ENCODE data around the gene CXCR6. TPM values are rescaled to one million over a fixed set of nuclear protein-coding genes. Genes with fewer than 3 reads are reported as not detected.

Gene CXCR6
- total and polyA plus RNA-seq, 2 of the 13 experiments (the other 11 are each of a cell fraction or from before 2014, with no cell fraction given): not detected

DNA sequence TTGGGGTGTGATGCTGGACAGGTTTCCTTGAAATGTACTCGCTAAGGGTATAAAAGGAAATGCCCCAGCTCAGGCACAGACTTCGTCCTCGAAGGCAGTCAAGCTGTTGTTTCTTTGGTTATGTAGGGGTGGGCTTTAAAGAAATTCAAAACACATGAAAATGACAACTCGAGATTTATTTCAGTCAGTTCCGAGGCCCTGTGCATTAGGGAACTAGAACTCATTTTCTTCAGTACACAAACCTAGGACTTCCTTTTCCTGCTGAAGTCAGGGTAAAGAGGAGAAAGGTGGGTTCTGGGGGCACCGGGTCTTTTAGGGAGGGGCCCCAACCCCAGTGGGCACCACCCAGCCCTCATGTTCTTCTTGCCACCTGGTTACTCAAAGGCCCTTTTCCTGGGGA, 49.2 kb upstream of the CXCR6 start:
- TF ChIP-seq SRSF1 (optimal IDR thresholded peaks at IDR 0.05; ENCODE audit: low read depth, low read length): no peak
- POLR2A ChIA-PET: no interaction called here
- H3K4me3 ChIP-seq (replicated peaks in 1 of 3; ENCODE audit: insufficient read depth in 1 of 3, low read depth in 2 of 3, low read length in 3 of 3): no peak overlapping the region
- H2AFZ ChIP-seq (ENCODE audit: low read length): no peak overlapping the region
- H3K9ac ChIP-seq (ENCODE audit: insufficient read depth, low read depth, low read length): no peak overlapping the region
- no TSS peak for BruUV-seq (replicated peaks)
- H3K27ac ChIP-seq (ENCODE audit: extremely low read length, insufficient read depth, low read length): no peak overlapping the region
- ATAC-seq: no peak
- no peak for DNase-seq (ENCODE audit: low spot score)
- CTCF ChIA-PET (ENCODE audit: low intra/inter-chr PET ratio, low total read pairs): no interaction called here
- no peaks in the 10 kb centered on the region for H3K36me3 ChIP-seq (replicated peaks in 1 of 2; ENCODE audit: control insufficient read depth in 1 of 2, insufficient read depth in 2 of 2, low read length in 2 of 2)
- FAIRE-seq: no peak
- intact Hi-C loops (cut with micrococcal nuclease; ENCODE audit: unreplicated experiment): no loop called here
- no peaks in the 10 kb centered on the region for H4K20me1 ChIP-seq (ENCODE audit: insufficient read depth, low read length)
- H3K4me2 ChIP-seq (ENCODE audit: low read depth, low read length): no peak overlapping the region
- no peaks in the 10 kb centered on the region for H3K4me1 ChIP-seq (ENCODE audit: insufficient read depth, low read length)
- in situ Hi-C loops (cut with HindIII; ENCODE audit: extremely low pct_ligation_motif_present, low pct_unique_long_range_greater_than_20kb): no loop called here
- 8% methylated on average over 6 of the region's 6 CpGs for WGBS (ENCODE audit: low lambda C conversion rate)
- H3K9me3 ChIP-seq (ENCODE audit: low read length): no peaks in the 10 kb centered on the region
- H3K79me2 ChIP-seq (ENCODE audit: insufficient read depth, low read length): no peaks in the 10 kb centered on the region
- H3K27me3 ChIP-seq (ENCODE audit: control insufficient read depth in 1 of 2, insufficient read depth in 2 of 2, low read length in 2 of 2): peaks cover 0 to 4% of the 10 kb centered on the region in 2 experiments; a peak in 2 of 5 replicates

DNA sequence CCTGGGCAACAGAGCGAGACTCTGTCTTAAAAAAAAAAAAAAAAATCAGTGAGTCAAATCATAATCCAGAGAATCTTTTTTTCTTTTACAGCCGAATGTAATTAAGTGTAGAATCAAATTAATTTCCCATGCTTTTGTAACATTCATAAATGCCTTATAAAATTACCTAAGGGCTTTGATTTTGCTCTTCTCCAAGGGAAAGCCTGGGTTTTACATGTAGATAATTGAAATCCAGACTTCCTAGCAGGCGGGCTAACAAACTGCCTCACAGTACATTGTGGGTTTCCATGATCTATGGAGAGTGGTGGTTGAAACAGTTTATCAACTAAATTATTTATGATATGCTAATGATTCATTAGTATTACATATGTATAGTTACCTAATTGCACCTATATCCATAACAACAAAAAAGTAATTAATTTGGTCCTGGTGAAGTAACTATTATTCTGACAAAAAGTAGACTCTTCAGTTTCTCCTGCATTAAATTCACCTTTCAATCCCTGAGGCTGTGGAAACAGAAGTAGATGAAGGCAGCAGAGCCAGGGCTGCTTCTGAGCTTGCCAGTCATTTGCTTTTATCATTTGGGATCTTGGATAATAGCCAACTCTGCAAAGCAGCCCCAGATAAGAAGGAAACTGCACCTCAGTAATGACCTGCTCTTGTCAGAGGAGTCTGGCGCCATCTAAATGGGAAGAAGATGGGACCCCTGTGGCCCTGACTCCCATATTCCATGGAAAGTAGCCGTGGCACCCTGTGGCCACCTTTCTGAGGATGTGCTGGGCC, 47.4 kb upstream of the CXCR6 start:
- CTCF ChIA-PET (ENCODE audit: low intra/inter-chr PET ratio, low total read pairs): no interaction called here

More for the DNA sequence above, 47.4 kb upstream of the CXCR6 start:
- H3K27ac ChIP-seq (ENCODE audit: extremely low read length, insufficient read depth, low read length): no peak overlapping the region
- FAIRE-seq (no peak), ATAC-seq (no peak), DNase-seq (ENCODE audit: low spot score) (no peak)
- TF ChIP-seq, protein P1, sequence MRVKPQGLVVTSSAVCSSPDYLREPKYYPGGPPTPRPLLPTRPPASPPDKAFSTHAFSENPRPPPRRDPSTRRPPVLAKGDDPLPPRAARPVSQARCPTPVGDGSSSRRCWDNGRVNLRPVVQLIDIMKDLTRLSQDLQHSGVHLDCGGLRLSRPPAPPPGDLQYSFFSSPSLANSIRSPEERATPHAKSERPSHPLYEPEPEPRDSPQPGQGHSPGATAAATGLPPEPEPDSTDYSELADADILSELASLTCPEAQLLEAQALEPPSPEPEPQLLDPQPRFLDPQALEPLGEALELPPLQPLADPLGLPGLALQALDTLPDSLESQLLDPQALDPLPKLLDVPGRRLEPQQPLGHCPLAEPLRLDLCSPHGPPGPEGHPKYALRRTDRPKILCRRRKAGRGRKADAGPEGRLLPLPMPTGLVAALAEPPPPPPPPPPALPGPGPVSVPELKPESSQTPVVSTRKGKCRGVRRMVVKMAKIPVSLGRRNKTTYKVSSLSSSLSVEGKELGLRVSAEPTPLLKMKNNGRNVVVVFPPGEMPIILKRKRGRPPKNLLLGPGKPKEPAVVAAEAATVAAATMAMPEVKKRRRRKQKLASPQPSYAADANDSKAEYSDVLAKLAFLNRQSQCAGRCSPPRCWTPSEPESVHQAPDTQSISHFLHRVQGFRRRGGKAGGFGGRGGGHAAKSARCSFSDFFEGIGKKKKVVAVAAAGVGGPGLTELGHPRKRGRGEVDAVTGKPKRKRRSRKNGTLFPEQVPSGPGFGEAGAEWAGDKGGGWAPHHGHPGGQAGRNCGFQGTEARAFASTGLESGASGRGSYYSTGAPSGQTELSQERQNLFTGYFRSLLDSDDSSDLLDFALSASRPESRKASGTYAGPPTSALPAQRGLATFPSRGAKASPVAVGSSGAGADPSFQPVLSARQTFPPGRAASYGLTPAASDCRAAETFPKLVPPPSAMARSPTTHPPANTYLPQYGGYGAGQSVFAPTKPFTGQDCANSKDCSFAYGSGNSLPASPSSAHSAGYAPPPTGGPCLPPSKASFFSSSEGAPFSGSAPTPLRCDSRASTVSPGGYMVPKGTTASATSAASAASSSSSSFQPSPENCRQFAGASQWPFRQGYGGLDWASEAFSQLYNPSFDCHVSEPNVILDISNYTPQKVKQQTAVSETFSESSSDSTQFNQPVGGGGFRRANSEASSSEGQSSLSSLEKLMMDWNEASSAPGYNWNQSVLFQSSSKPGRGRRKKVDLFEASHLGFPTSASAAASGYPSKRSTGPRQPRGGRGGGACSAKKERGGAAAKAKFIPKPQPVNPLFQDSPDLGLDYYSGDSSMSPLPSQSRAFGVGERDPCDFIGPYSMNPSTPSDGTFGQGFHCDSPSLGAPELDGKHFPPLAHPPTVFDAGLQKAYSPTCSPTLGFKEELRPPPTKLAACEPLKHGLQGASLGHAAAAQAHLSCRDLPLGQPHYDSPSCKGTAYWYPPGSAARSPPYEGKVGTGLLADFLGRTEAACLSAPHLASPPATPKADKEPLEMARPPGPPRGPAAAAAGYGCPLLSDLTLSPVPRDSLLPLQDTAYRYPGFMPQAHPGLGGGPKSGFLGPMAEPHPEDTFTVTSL (CRISPR knock-in tag; IDR thresholded peaks at IDR 0.05; ENCODE audit: borderline replicate concordance): no peak
- no peak for TF ChIP-seq ATAD3A (CRISPR knock-in tag; IDR thresholded peaks at IDR 0.05)
- intact Hi-C loops (cut with micrococcal nuclease; ENCODE audit: unreplicated experiment) (no loop called here), in situ Hi-C loops (cut with HindIII; ENCODE audit: extremely low pct_ligation_motif_present, low pct_unique_long_range_greater_than_20kb) (no loop called here)
- no peaks in the 10 kb centered on the region for H3K4me1 ChIP-seq (ENCODE audit: insufficient read depth, low read length)
- no peak overlapping the region for H3K4me3 ChIP-seq (replicated peaks in 1 of 3; ENCODE audit: insufficient read depth in 1 of 3, low read depth in 2 of 3, low read length in 3 of 3)
- no peak overlapping the region for H2AFZ ChIP-seq (ENCODE audit: low read length)
- 34% methylated on average over 5 of the region's 5 CpGs for WGBS (ENCODE audit: low lambda C conversion rate)
- no peaks in the 10 kb centered on the region for H3K9me3 ChIP-seq (ENCODE audit: low read length)
- H4K20me1 ChIP-seq (ENCODE audit: insufficient read depth, low read length): no peaks in the 10 kb centered on the region
- no peaks in the 10 kb centered on the region for H3K36me3 ChIP-seq (replicated peaks in 1 of 2; ENCODE audit: control insufficient read depth in 1 of 2, insufficient read depth in 2 of 2, low read length in 2 of 2)
- no TSS peak for BruUV-seq (replicated peaks)
- H3K9ac ChIP-seq (ENCODE audit: insufficient read depth, low read depth, low read length): no peak overlapping the region
- H3K27me3 ChIP-seq (ENCODE audit: control insufficient read depth in 1 of 2, insufficient read depth in 2 of 2, low read length in 2 of 2): peaks cover 0 to 4% of the 10 kb centered on the region in 2 experiments; a peak in 2 of 5 replicates
- H3K4me2 ChIP-seq (ENCODE audit: low read depth, low read length): no peak overlapping the region
- H3K79me2 ChIP-seq (ENCODE audit: insufficient read depth, low read length): no peaks in the 10 kb centered on the region
- POLR2A ChIA-PET: no interaction called here
